Keratinocyte (primary cell): ENCODE results near the gene HOXA10. TPM values are rescaled to one million over a fixed set of nuclear protein-coding genes. Genes with fewer than 3 reads are reported as not detected.
A peak's percentile ranks its signal among the peaks of the same experiment; 100 is the strongest.

ENCODE experiments used
- DNase-seq: peaks from one replicate; pipeline ENCODE4 v3.0.0-alpha.2; 2011; ENCODE audit warnings: low read depth, missing footprints, low spot score
- FAIRE-seq: peaks from 2 replicates; lab custom pipeline; 2011; peaks lifted over from hg19 to GRCh38; lab: Jason Lieb, UNC
- H2AFZ ChIP-seq: 2 replicates; pipeline ENCODE4 v1.6.0; 2012; ENCODE audit warnings: low read length, control low read depth, inconsistent platforms; ENCODE audit not compliant: control insufficient read depth
- H3K27ac ChIP-seq: 2 replicates; pipeline ENCODE4 v1.5.1; 2011; ENCODE audit warnings: low read length; ENCODE audit not compliant: control insufficient read depth, insufficient read depth
- H3K27me3 ChIP-seq: 3 replicates; pipeline ENCODE4 v1.6.0; 2011; ENCODE audit warnings: low read length; ENCODE audit not compliant: control insufficient read depth, insufficient read depth; ENCODE audit errors: extremely low read depth
- H3K36me3 ChIP-seq, 2 experiments: 2 replicates in 1 of 2; 3 replicates in 1 of 2; pipeline ENCODE4 v1.5.1; 2011; ENCODE audit warnings: low read length in 2 of 2, mild to moderate bottlenecking in 1 of 2; ENCODE audit not compliant: control insufficient read depth in 2 of 2, insufficient read depth in 2 of 2; ENCODE audit errors: extremely low read depth in 1 of 2
- H3K4me1 ChIP-seq: 3 replicates; pipeline ENCODE4 v1.5.1; 2011; ENCODE audit warnings: low read length; ENCODE audit not compliant: control insufficient read depth, insufficient read depth; ENCODE audit errors: extremely low read depth
- H3K4me2 ChIP-seq: 3 replicates; pipeline ENCODE4 v1.6.0; 2011; ENCODE audit warnings: low read depth, low read length; ENCODE audit not compliant: control insufficient read depth, insufficient read depth; ENCODE audit errors: extremely low read depth
- H3K4me3 ChIP-seq, 3 experiments: fragments of 200-600 bp in 1 of 3; sonication (generic) in 1 of 3; 2 replicates in 2 of 3; 3 replicates in 1 of 3; pipeline ENCODE4 v1.5.1; 2011 to 2016; ENCODE audit warnings: low read length in 3 of 3, mild to moderate bottlenecking in 3 of 3, control low read depth in 2 of 3, inconsistent platforms in 1 of 3, low read depth in 1 of 3, mixed read lengths in 1 of 3, mixed run types in 1 of 3, moderate library complexity in 1 of 3; ENCODE audit not compliant: control insufficient read depth in 2 of 3, insufficient read depth in 2 of 3; ENCODE audit errors: extremely low read depth in 1 of 3
- H3K79me2 ChIP-seq: 2 replicates; pipeline ENCODE4 v1.6.0; 2012; ENCODE audit warnings: low read length; ENCODE audit not compliant: control insufficient read depth, insufficient read depth
- H3K9ac ChIP-seq: 3 replicates; pipeline ENCODE4 v1.6.0; 2011; ENCODE audit warnings: low read length; ENCODE audit not compliant: control insufficient read depth, insufficient read depth; ENCODE audit errors: extremely low read depth
- H3K9me1 ChIP-seq: 3 replicates; pipeline ENCODE4 v1.6.0; 2011; ENCODE audit warnings: low read length; ENCODE audit not compliant: control insufficient read depth, insufficient read depth; ENCODE audit errors: extremely low read depth
- H3K9me3 ChIP-seq: 2 replicates; pipeline ENCODE4 v1.5.1; 2012; ENCODE audit warnings: low read depth, low read length; ENCODE audit not compliant: control insufficient read depth
- H4K20me1 ChIP-seq: 3 replicates; pipeline ENCODE4 v1.6.0; 2011; ENCODE audit warnings: low read length; ENCODE audit not compliant: control insufficient read depth, insufficient read depth; ENCODE audit errors: extremely low read depth
- EZH2 ChIP-seq: IDR thresholded peaks from one replicate; pipeline ENCODE4 v1.6.1; 2012; ENCODE audit warnings: inconsistent platforms, mild to moderate bottlenecking, low read length, moderate library complexity
- dilution Hi-C: fragments of 300-500 bp; cut with MboI; formaldehyde crosslinking; loops from one replicate; pipeline ENCODE4 v1.7.0; 2020; ENCODE audit warnings: low sequenced_read_pairs; ENCODE audit not compliant: extremely low pct_ligation_motif_present
- polyA plus RNA-seq, 5 experiments: library from polyadenylated mRNA; depleted of rRNA in 3 of 5; stranded (reverse) in 3 of 5; stranded (forward) in 1 of 5; unstranded in 1 of 5; fragments of >200 nt; gene quantifications; 1 replicate in 1 of 5; 2 replicates in 3 of 5; 3 replicates in 1 of 5; pipeline versions ENCODE4 v1.2.1 to v1.2.3, GENCODE V29; 2011 to 2012; ENCODE audit warnings: missing spikeins in 2 of 5, low read depth in 1 of 5, low replicate concordance in 1 of 5
- TF ChIP-seq, protein P1 (sequence below), 3 experiments: IDR thresholded peaks in 1 of 3; conservative IDR thresholded peaks in 1 of 3; optimal IDR thresholded peaks in 1 of 3; 2 replicates in 2 of 3; 3 replicates in 1 of 3; pipeline versions ENCODE3 to v1.5.1; 2011; ENCODE audit warnings: low read length in 3 of 3, mild to moderate bottlenecking in 3 of 3, moderate library complexity in 2 of 3, control low read depth in 1 of 3, inconsistent platforms in 1 of 3; ENCODE audit not compliant: insufficient read depth in 2 of 3; ENCODE audit errors: extremely low read depth in 1 of 3

HOXA10 gene
- polyA plus RNA-seq, 1 donor (not counting 4 experiments of a cell fraction or from before 2014, with no cell fraction given) = 2.4 TPM

DNA sequence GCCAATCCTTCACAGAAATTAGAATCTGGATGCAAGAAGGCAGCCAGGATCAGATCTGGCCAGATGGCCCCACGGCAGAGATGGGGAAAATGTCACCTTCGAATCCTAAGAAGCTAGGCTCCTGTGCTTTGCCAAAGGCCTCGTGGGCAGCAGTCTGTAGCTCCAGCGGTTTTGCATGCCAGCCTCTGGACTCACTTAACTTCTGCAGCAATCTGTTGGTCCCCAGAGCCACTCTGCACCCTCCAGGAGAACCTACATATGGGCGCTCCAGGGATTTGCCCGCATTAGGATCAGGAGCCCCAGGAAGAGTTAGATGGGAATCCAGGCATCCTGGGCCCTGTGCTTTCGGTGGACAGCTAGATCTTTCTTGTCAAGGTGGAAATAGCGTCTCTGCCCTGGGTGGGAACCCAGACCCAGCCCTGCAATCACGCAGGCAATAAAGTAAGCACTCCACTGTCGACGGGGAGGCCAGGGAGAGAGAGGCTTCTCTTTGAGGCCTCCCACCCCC lies 35.9 kb upstream of the HOXA10 start:
- Histone ChIP-seq H3K9ac (no peak overlapping the region), H3K4me1 (peaks cover 5% of the 10 kb centered on the region), H3K27ac (no peak overlapping the region), H3K9me3 (no peaks in the 10 kb centered on the region), H2AFZ (no peak overlapping the region), H3K27me3 (peaks cover 93% of the 10 kb centered on the region), H3K4me2 (no peak overlapping the region), H4K20me1 (peaks cover 18% of the 10 kb centered on the region), H3K36me3 (no peaks in the 10 kb centered on the region), H3K9me1 (no peaks in the 10 kb centered on the region), H3K4me3 (no peak overlapping the region), H3K79me2 (no peaks in the 10 kb centered on the region)
- TF ChIP-seq, protein P1, sequence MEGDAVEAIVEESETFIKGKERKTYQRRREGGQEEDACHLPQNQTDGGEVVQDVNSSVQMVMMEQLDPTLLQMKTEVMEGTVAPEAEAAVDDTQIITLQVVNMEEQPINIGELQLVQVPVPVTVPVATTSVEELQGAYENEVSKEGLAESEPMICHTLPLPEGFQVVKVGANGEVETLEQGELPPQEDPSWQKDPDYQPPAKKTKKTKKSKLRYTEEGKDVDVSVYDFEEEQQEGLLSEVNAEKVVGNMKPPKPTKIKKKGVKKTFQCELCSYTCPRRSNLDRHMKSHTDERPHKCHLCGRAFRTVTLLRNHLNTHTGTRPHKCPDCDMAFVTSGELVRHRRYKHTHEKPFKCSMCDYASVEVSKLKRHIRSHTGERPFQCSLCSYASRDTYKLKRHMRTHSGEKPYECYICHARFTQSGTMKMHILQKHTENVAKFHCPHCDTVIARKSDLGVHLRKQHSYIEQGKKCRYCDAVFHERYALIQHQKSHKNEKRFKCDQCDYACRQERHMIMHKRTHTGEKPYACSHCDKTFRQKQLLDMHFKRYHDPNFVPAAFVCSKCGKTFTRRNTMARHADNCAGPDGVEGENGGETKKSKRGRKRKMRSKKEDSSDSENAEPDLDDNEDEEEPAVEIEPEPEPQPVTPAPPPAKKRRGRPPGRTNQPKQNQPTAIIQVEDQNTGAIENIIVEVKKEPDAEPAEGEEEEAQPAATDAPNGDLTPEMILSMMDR (optimal IDR thresholded peaks at IDR 0.05 in 1 of 3, IDR thresholded peaks at IDR 0.05 in 1 of 3, conservative IDR thresholded peaks at IDR 0.05 in 1 of 3; ENCODE audit: extremely low read depth in 1 of 3, insufficient read depth in 2 of 3, low read length in 3 of 3) = no peak
- TF ChIP-seq EZH2 = peak; percentile 14
- dilution Hi-C loops = loop anchor here (25.0 kb wide), 1 partner anchor 377 kb away; no protein-coding TSS in a partner anchor
- DNase-seq (no peak), FAIRE-seq (no peak)

DNA sequence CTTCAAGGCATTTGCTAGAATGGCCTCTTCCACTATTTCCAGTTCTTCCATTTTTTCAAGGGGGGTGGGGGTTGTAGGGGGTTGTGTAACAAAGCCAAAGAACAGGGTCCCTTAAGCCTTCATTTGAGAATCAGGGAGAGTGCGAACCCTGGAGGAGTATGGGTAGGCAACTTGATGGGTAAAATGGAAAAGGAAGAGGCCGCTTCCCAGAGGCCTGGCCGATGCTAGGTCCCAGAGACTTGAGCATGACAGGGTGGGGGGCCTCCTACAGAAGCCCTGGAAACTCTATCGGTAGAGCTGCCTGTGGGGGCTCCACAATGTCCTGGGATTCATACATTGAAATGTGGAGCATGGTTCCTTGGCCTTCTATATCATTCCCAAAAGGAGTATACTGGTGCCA lies 34.9 kb upstream of the HOXA10 start:
- Histone ChIP-seq H3K4me2 (no peak overlapping the region), H3K9ac (no peak overlapping the region), H3K9me1 (no peaks in the 10 kb centered on the region), H3K4me3 (no peak overlapping the region), H3K27me3 (peaks cover 93% of the 10 kb centered on the region), H2AFZ (no peak overlapping the region), H3K36me3 (no peaks in the 10 kb centered on the region), H3K4me1 (peaks cover 5% of the 10 kb centered on the region), H3K27ac (no peak overlapping the region), H4K20me1 (peaks cover 18% of the 10 kb centered on the region), H3K79me2 (no peaks in the 10 kb centered on the region), H3K9me3 (no peaks in the 10 kb centered on the region)
- FAIRE-seq (no peak), DNase-seq (no peak)
- dilution Hi-C loops = loop anchor here (25.0 kb wide), 1 partner anchor 378 kb away; no protein-coding TSS in a partner anchor
- TF ChIP-seq, protein P1 (optimal IDR thresholded peaks at IDR 0.05 in 1 of 3, IDR thresholded peaks at IDR 0.05 in 1 of 3, conservative IDR thresholded peaks at IDR 0.05 in 1 of 3; ENCODE audit: extremely low read depth in 1 of 3, insufficient read depth in 2 of 3, low read length in 3 of 3) = no peak
- TF ChIP-seq EZH2 = no peak
